NCI-H146 treated with DMSO at 0.1 percent for 48 hours (cell line): ENCODE data around the gene VCY.
"Not testable (repeated sequence)": the region's sequence is repeated elsewhere in the genome, so short reads cannot be mapped to it uniquely, and the experiment has no call there.

ENCODE experiments used
- DNase-seq: peaks from one replicate; lab custom pipeline; 2025; ENCODE audit not compliant: unreplicated experiment; lab: John Stamatoyannopoulos, UW

Gene VCY

GRCh38 chrY:13986373-13986772 is at the start of gene VCY:
TSS of gene VCY (minus strand) at chrY:13986473. CDS start at chrY:13986440, 33 bp downstream.
- DNase-seq: not testable (repeated sequence)

- DNase-seq: not testable (repeated sequence)
Measured at GRCh38 chrY:14030395-14030794, 44.1 kb upstream of the VCY start.

- not testable (repeated sequence) for DNase-seq
Measured at GRCh38 chrY:14011916-14012315, 25.6 kb upstream of the VCY start.

GRCh38 chrY:13942406-13942805 is 43.9 kb downstream of the VCY start:
- not testable (repeated sequence) for DNase-seq
